ENCODE results near the gene TMEM94.

The TMEM94 gene

GRCh38 chr17:75499313-75500022 is 43.0 kb downstream of the TMEM94 start:
- no peak overlapping the region for H2BK120ac ChIP-seq (ENCODE audit: insufficient read depth, low read length, poor library complexity)
- no peak overlapping the region for H3K9ac ChIP-seq (ENCODE audit: low read length)
- H3K27me3 ChIP-seq (ENCODE audit: insufficient read depth, low read length) = no peaks in the 10 kb centered on the region
- H2BK12ac ChIP-seq (ENCODE audit: low read length) = no peak overlapping the region
- no peak overlapping the region for H2AFZ ChIP-seq (ENCODE audit: insufficient read depth, low read length, poor library complexity)
- WGBS (ENCODE audit: extremely low coverage, insufficient coverage, insufficient read length) = no CpG with 5 or more reads among the region's 16 CpGs
- DNase-seq = no peak
- H4K8ac ChIP-seq (ENCODE audit: low read depth, low read length) = no peak overlapping the region
- no peak overlapping the region for H4K12ac ChIP-seq (ENCODE audit: low read depth, low read length)
- H3K27ac ChIP-seq (ENCODE audit: low read depth, low read length) = no peak overlapping the region
- peaks cover 4% of the 10 kb centered on the region for H3K9me3 ChIP-seq (ENCODE audit: insufficient read depth, low read depth, low read length)
- H3K18ac ChIP-seq (ENCODE audit: low read length) = no peak overlapping the region
- peaks cover 84 to 86% of the 10 kb centered on the region in 2 experiments for H3K36me3 ChIP-seq (ENCODE audit: control insufficient read depth in 1 of 2, insufficient read depth in 2 of 2, low read length in 2 of 2)
- no peak overlapping the region for H2BK5ac ChIP-seq (ENCODE audit: low read depth, low read length, poor library complexity)
- no peak overlapping the region for H3K4ac ChIP-seq (ENCODE audit: low read depth, low read length)
- H3K4me3 ChIP-seq (ENCODE audit: low read depth, low read length) = no peak overlapping the region
- no peaks in the 10 kb centered on the region for H3K79me2 ChIP-seq (ENCODE audit: control insufficient read depth, insufficient read depth, low read length, poor library complexity)
- H3K14ac ChIP-seq (ENCODE audit: low read length) = no peak overlapping the region
- no peaks in the 10 kb centered on the region for H3K79me1 ChIP-seq (ENCODE audit: low read length)
- H4K91ac ChIP-seq (ENCODE audit: low read depth, low read length) = no peak overlapping the region
- H3K23ac ChIP-seq (ENCODE audit: low read length) = no peak overlapping the region
- H2AK5ac ChIP-seq (ENCODE audit: low read length) = no peak overlapping the region
- H3K4me1 ChIP-seq (ENCODE audit: control insufficient read depth in 1 of 2, insufficient read depth in 2 of 2, low read length in 2 of 2) = no peaks in the 10 kb centered on the region
- no peak overlapping the region for H3K4me2 ChIP-seq (ENCODE audit: low read length)

- no peak overlapping the region for H3K4me3 ChIP-seq (ENCODE audit: low read depth, low read length)
- H2BK120ac ChIP-seq (ENCODE audit: insufficient read depth, low read length, poor library complexity) = no peak overlapping the region
- WGBS (ENCODE audit: extremely low coverage, insufficient coverage, insufficient read length) = no CpG with 5 or more reads among the region's 17 CpGs
- no peak overlapping the region for H2BK12ac ChIP-seq (ENCODE audit: low read length)
- H3K27ac ChIP-seq (ENCODE audit: low read depth, low read length) = no peak overlapping the region
- H2AFZ ChIP-seq (ENCODE audit: insufficient read depth, low read length, poor library complexity) = no peak overlapping the region
- no peaks in the 10 kb centered on the region for H3K27me3 ChIP-seq (ENCODE audit: insufficient read depth, low read length)
- H4K8ac ChIP-seq (ENCODE audit: low read depth, low read length) = no peak overlapping the region
- DNase-seq = no peak
- no peak overlapping the region for H3K4me2 ChIP-seq (ENCODE audit: low read length)
- no peak overlapping the region for H3K14ac ChIP-seq (ENCODE audit: low read length)
- H3K79me2 ChIP-seq (ENCODE audit: control insufficient read depth, insufficient read depth, low read length, poor library complexity) = no peaks in the 10 kb centered on the region
- H3K9me3 ChIP-seq (ENCODE audit: insufficient read depth, low read depth, low read length) = peaks cover 4% of the 10 kb centered on the region
- H3K23ac ChIP-seq (ENCODE audit: low read length) = no peak overlapping the region
- H2AK5ac ChIP-seq (ENCODE audit: low read length) = no peak overlapping the region
- H3K9ac ChIP-seq (ENCODE audit: low read length) = no peak overlapping the region
- no peak overlapping the region for H2BK5ac ChIP-seq (ENCODE audit: low read depth, low read length, poor library complexity)
- H3K18ac ChIP-seq (ENCODE audit: low read length) = no peak overlapping the region
- H4K12ac ChIP-seq (ENCODE audit: low read depth, low read length) = no peak overlapping the region
- peaks cover 84 to 85% of the 10 kb centered on the region in 2 experiments for H3K36me3 ChIP-seq (ENCODE audit: control insufficient read depth in 1 of 2, insufficient read depth in 2 of 2, low read length in 2 of 2)
- no peaks in the 10 kb centered on the region for H3K4me1 ChIP-seq (ENCODE audit: control insufficient read depth in 1 of 2, insufficient read depth in 2 of 2, low read length in 2 of 2)
- H3K79me1 ChIP-seq (ENCODE audit: low read length) = no peaks in the 10 kb centered on the region
- no peak overlapping the region for H4K91ac ChIP-seq (ENCODE audit: low read depth, low read length)
- no peak overlapping the region for H3K4ac ChIP-seq (ENCODE audit: low read depth, low read length)
Measured at GRCh38 chr17:75500419-75501216, 44.2 kb downstream of the TMEM94 start.

- no peaks in the 10 kb centered on the region for H3K27me3 ChIP-seq (ENCODE audit: insufficient read depth, low read length)
- H2BK12ac ChIP-seq (ENCODE audit: low read length) = no peak overlapping the region
Measured at GRCh38 chr17:75501378-75502071, 45.1 kb downstream of the TMEM94 start.

GRCh38 chr17:75502072-75502720 is 45.8 kb downstream of the TMEM94 start:
- Histone ChIP-seq H3K4ac (ENCODE audit: low read depth, low read length) (no peak overlapping the region), H3K4me3 (ENCODE audit: low read depth, low read length) (no peak overlapping the region), H2AK5ac (ENCODE audit: low read length) (no peak overlapping the region), H2BK12ac (ENCODE audit: low read length) (no peak overlapping the region), H3K18ac (ENCODE audit: low read length) (no peak overlapping the region), H3K79me2 (ENCODE audit: control insufficient read depth, insufficient read depth, low read length, poor library complexity) (no peaks in the 10 kb centered on the region), H2BK120ac (ENCODE audit: insufficient read depth, low read length, poor library complexity) (no peak overlapping the region), H2BK5ac (ENCODE audit: low read depth, low read length, poor library complexity) (no peak overlapping the region), H3K27ac (ENCODE audit: low read depth, low read length) (no peak overlapping the region), H3K9me3 (ENCODE audit: insufficient read depth, low read depth, low read length) (peaks cover 4% of the 10 kb centered on the region), H4K91ac (ENCODE audit: low read depth, low read length) (no peak overlapping the region), H4K8ac (ENCODE audit: low read depth, low read length) (no peak overlapping the region), H3K27me3 (ENCODE audit: insufficient read depth, low read length) (no peaks in the 10 kb centered on the region), H4K12ac (ENCODE audit: low read depth, low read length) (no peak overlapping the region), H3K4me1 (ENCODE audit: control insufficient read depth in 1 of 2, insufficient read depth in 2 of 2, low read length in 2 of 2) (no peaks in the 10 kb centered on the region), H3K14ac (ENCODE audit: low read length) (no peak overlapping the region), H3K4me2 (ENCODE audit: low read length) (no peak overlapping the region), H2AFZ (ENCODE audit: insufficient read depth, low read length, poor library complexity) (no peak overlapping the region), H3K23ac (ENCODE audit: low read length) (no peak overlapping the region), H3K36me3 (ENCODE audit: control insufficient read depth in 1 of 2, insufficient read depth in 2 of 2, low read length in 2 of 2) (peaks cover 85 to 86% of the 10 kb centered on the region in 2 experiments), H3K79me1 (ENCODE audit: low read length) (no peaks in the 10 kb centered on the region), H3K9ac (ENCODE audit: low read length) (no peak overlapping the region)
- WGBS (ENCODE audit: extremely low coverage, insufficient coverage, insufficient read length) = no CpG with 5 or more reads among the region's 40 CpGs
- no peak for DNase-seq

More at GRCh38 chr17:75501378-75502071, 45.1 kb downstream of the TMEM94 start:
- Histone ChIP-seq H3K23ac (ENCODE audit: low read length) (no peak overlapping the region), H3K4me3 (ENCODE audit: low read depth, low read length) (no peak overlapping the region), H3K79me1 (ENCODE audit: low read length) (no peaks in the 10 kb centered on the region), H2BK120ac (ENCODE audit: insufficient read depth, low read length, poor library complexity) (no peak overlapping the region), H3K79me2 (ENCODE audit: control insufficient read depth, insufficient read depth, low read length, poor library complexity) (no peaks in the 10 kb centered on the region), H4K8ac (ENCODE audit: low read depth, low read length) (no peak overlapping the region), H3K14ac (ENCODE audit: low read length) (no peak overlapping the region), H3K4me1 (ENCODE audit: control insufficient read depth in 1 of 2, insufficient read depth in 2 of 2, low read length in 2 of 2) (no peaks in the 10 kb centered on the region), H3K27ac (ENCODE audit: low read depth, low read length) (no peak overlapping the region), H3K9ac (ENCODE audit: low read length) (no peak overlapping the region), H3K36me3 (ENCODE audit: control insufficient read depth in 1 of 2, insufficient read depth in 2 of 2, low read length in 2 of 2) (peaks cover 85% of the 10 kb centered on the region in 2 experiments), H4K91ac (ENCODE audit: low read depth, low read length) (no peak overlapping the region), H4K12ac (ENCODE audit: low read depth, low read length) (no peak overlapping the region), H2AK5ac (ENCODE audit: low read length) (no peak overlapping the region), H3K4me2 (ENCODE audit: low read length) (no peak overlapping the region), H3K4ac (ENCODE audit: low read depth, low read length) (no peak overlapping the region), H2AFZ (ENCODE audit: insufficient read depth, low read length, poor library complexity) (no peak overlapping the region), H2BK5ac (ENCODE audit: low read depth, low read length, poor library complexity) (no peak overlapping the region), H3K18ac (ENCODE audit: low read length) (no peak overlapping the region), H3K9me3 (ENCODE audit: insufficient read depth, low read depth, low read length) (peaks cover 4% of the 10 kb centered on the region)
- DNase-seq = no peak
- WGBS (ENCODE audit: extremely low coverage, insufficient coverage, insufficient read length) = no CpG with 5 or more reads among the region's 21 CpGs

Measured in trophoblast cell (in vitro differentiated cells and primary cell).